ENCODE data around the gene MOV10L1.

- TF ChIP-seq POLR2A (IDR thresholded peaks at IDR 0.05) (no peak), CTCF (IDR thresholded peaks at IDR 0.05 in 8 of 11, conservative IDR thresholded peaks at IDR 0.05 in 3 of 11) (no peak)
Observed at GRCh38 chr22:50083462-50084079, 6.2 kb upstream of the MOV10L1 start.

All from spleen (tissue), 7 donors.